Ecto neural progenitor cell (in vitro differentiated cells): Measurements from ENCODE around the gene MRPL42.
A peak's percentile ranks its signal among the peaks of the same experiment; 100 is the strongest.
"Not testable (repeated sequence)": the region's sequence is repeated elsewhere in the genome, so short reads cannot be mapped to it uniquely, and the experiment has no call there.

Source experiments
- DNase-seq: peaks from one replicate; pipeline ENCODE4 v3.0.0-alpha.2; 2018; ENCODE audit warnings: low spot score

MRPL42 gene

GRCh38 chr12:93467351-93468007 lies at the start of gene MRPL42:
MRPL42 (plus strand) TSS chr12:93467514; CDS start chr12:93469286, 1,772 bp downstream.
- peak; percentile 98 for DNase-seq

DNA sequence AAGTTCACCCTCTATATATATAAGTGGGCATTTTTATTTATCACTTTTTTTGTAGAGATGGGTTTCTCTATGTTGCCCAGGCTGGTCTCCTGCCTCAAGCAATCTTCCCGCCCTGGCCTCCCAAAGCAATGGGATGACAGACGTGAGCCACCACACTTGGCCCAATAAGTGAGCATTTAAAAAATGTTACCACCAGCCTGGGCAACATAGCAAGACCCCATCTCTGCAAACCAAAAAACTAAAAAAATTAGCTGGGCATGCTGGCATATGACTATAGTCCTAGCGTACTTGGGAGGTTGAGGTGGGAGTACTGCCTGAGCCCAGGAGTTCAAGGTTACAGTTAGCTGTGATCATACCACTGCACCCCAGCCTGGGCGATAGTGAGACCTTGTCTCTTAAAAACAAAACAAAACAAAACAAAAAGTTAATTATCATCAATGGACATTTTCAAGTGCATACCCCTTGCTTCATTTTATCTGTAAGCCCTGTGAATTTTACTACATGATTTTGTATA lies 49.3 kb upstream of the MRPL42 start:
- no peak for DNase-seq

DNA sequence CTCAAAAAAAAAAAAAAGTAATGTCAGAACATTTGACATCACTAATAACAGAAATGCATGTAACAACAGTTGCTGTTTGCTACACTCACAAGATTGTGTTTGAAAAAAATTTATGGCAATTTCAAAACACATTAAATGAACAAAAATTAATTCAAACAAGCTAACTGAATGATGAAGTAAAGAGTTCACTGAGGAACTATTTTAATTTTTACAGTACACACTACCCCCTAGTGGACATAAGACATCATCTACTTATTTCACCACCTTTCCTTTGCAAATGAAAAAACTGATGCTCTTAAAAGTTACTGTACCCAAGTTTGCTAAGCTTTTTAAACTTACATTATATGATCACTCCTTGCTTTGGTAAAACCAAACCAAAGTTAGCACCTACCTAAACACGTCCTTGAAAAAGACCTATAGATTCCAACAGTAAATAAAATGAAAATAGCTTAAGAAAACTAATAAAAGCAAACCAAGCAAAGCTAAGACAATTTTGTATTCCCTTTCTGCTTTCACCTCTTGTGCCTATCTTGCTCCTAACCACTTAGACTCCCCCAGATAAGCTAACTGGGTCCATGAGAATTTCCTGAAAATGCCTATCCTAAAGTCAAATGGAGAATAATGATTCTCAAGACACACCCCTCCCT lies 47.8 kb upstream of the MRPL42 start:
- no peak for DNase-seq

GRCh38 chr12:93422050-93422449 lies 45.3 kb upstream of the MRPL42 start:
- DNase-seq: no peak

GRCh38 chr12:93425736-93426411 lies 41.4 kb upstream of the MRPL42 start:
- DNase-seq: no peak

GRCh38 chr12:93426412-93426805 lies 40.9 kb upstream of the MRPL42 start:
- no peak for DNase-seq

DNA sequence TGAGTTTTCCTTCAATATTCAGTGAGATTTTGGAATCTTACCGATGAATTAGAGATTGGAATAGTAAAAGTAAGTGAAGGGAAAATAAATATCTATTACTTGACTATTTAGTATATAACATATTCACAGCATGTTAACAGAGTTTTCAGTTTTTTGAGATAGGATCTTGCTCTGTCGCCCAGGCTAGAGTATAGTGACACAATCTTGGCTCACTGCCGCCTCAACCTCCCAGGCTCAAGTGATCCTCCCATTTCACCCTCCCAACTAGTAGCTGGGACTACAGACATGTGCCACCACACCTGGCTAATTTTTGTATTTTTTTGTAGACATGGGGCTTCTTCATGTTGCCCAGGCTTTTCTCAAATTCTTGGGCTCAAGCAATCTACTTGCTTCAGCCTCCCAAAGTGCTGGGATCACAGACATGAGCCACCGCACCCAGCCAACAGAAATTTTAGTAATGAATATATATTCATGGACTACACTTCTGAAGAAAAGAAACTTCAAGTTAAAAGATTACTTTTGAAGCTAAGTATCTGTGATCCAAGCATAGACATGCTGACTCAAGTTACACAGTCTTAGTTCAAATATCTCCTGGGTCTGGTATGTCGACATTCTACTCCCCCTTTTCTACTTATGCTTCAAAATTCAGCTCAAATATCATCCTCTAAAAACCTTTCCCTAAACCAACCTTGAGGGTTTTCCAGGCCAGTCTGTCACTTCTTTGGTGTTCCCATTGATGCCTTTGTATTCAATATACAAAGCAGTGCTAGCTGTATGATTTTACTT lies 39.3 kb upstream of the MRPL42 start:
- no peak for DNase-seq

- DNase-seq: no peak
These were observed 37.9 kb upstream of the MRPL42 start for GRCh38 chr12:93429448-93429847.

DNA sequence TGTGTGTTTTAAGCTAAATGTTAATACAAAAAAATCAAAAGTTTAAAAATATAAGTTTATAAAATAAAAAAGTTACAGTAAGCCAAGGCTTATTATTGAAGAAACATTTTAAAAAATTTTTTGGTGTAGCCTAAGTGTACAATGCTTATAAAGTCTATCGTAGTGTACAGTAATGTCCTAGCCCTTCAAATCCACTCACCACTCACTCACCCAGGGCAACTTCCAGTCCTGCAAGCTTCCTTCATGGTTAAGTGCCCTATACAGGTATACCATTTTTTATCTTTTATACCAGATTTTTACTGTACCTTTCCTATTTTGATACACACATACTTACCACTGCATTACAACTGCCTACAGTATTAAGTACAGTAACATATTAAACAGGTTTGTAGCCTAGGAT lies 37.5 kb upstream of the MRPL42 start:
- DNase-seq: no peak

DNA sequence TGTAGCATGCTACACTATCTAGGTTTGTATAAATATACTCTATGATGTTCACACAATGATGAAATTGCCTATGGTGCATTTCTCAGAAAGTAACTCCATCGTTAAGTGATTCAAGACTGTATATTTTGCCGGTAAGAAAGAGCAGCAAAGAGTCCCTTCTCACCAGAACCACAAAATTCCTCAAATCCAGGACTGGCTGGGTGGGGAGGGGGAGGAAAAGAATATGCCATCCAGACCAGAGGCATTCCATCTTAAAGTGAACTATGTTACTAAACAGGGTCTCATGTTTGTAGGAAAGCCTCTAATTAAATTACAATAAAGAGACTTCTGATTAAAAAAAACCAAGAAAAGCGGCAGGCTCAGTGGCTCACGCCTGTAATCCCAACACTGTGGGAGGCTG lies 37.0 kb upstream of the MRPL42 start:
- no peak for DNase-seq

DNA sequence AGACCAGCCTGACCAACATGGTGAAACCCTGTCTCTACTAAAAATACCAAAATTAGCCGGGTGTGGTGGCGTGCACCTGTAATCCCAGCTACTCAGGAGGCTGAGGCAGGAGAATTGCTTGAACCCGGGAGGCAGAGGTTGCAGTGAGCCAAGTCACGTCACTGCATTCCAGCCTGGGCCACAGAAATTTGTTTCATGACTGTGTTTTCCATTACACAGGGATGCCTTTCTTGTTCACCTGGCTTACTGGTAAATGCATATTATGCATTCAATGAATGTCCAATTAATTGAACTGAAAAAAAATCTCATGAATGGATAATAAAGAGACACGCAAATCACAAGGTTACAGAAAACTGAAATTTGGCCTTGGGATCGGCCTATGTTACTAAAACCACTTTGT lies 35.3 kb upstream of the MRPL42 start:
- not testable (repeated sequence) for DNase-seq

DNA sequence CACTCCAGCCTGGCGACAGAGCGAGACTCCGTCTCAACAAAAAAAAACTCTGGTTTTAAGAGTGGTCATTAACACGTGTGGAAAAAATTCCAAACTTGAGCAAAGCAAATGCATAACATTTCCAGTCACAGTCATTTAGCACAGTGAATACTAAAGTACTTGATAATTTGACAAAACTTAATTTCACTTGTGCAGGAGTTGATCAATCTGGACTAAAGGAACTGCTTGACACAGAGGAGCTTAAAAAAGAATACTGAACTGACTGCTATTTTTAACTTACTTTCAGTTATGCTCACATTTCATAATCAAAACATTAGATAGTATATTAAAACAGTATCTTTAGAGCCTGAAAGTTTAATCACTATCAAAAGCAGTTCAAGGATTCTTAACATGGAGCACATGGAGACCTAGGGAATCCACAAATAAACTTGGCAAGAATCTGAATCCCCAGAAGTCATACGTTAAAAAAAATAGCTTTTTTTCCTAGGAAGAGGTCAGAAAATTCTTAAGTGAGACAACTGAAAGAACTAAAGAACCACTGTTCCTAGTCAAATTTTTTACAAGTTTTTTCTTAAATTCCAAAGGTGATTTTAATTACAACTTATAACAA lies 33.0 kb upstream of the MRPL42 start:
- DNase-seq: no peak

DNA sequence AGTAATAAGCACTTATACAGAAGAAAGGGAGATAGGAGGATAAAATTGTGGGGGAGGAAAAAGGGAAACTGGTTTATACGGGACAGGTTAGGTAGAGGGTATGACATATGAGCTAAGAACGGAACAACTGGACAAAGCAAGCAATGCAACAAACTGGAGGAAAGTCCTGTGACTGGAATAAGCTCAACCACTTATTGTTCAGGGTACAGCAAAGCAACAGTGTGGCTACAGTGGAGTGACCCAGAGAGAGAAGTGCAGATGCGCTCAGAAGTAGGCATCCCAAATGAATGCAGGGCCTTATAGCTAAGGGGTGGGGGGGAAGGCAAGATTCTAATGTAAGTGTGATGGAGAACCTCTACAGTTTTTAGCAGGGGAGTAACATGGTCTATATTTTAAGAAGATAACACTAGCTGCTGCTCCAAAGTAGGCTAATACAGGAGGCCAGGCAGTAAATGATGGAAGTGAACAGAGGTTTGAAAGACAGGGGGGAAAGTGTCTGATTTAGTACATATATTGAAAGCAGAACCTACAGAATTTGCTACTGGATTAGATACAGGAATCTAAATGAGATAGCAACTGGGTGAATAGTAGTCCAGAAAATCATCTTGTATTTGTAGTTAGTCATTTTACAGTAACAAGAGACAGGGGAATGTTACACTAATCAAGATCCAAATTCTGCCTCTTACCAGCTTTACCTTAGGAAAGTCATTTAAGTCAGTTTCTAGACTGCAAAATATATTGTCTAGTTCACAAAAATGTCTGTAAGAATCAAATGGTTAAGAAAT lies 28.9 kb upstream of the MRPL42 start:
- no peak for DNase-seq

GRCh38 chr12:93440043-93440835 lies 27.1 kb upstream of the MRPL42 start:
- no peak for DNase-seq

GRCh38 chr12:93441081-93441616 lies 26.2 kb upstream of the MRPL42 start:
- no peak for DNase-seq

GRCh38 chr12:93441617-93442410 lies 25.5 kb upstream of the MRPL42 start, which contains the start of gene UBE2N:
UBE2N (minus strand) TSS chr12:93441947; CDS start chr12:93441884, 63 bp downstream.
- DNase-seq: peak; percentile 99

DNA sequence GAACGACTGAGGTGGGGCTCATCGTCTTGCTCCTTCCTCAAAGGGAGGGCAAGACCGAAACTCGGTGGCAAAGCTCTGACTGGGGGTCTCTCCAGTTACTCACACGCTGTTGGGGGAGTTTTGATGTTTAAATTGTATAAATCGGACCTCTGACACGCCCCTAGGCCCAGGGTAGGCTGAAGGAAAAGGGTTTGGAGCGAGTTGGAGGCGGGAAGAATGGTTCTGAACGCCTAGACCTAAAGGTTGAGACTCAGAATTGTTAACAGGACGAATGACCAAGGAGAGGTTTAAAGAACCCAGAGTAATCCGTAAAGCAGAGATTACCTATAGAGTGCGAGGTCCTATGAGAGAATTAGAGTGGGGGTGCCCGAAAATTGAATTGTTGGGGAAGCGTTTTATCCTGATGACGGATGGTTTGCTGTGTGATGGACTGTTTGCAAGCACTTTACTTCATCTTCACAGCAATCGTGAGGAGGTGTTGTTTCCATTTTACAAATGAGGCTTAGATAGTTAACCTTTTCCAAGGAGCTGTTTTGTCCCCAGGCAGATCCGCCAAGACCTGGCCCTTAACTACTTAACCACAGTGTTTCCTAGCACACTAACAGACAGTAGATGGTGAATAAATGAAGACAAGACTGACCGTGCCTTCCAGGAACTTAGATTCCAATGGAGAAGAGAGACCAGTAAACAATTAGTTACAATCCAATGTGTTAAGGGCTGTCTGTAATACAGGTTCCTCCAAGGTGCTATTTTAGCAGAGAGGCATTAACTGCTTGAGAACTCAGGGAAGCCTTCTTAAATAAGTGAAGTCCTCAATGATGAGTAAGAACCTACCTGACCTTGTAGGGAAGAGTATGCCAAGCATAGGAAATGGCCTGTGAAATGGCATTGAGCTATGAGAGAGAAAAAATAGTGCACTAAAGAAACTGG lies 24.6 kb upstream of the MRPL42 start:
- no peak for DNase-seq

DNA sequence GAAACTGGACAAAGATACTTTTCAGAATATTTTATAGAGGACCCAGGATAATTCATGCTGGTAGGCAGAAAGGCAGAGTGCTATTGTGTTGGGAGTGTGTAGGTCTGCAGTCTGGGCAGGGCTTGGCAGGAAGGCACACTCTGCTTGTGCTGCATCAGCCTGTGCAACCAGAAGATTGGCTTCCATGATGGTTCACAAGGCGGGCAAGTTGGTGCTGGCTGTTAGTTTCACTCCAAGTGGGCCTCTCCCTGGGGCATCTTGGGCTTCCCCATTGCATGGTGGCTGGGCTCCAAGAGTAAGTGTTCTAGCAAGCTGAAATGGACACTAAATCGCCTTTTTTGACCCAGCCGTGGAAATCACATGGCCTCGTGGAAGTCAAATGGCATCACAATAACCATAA lies 23.7 kb upstream of the MRPL42 start:
- DNase-seq: no peak
